Tibial nerve (tissue), 4 donors: ENCODE measurements around the gene SCG2. TPM values are rescaled to one million over a fixed set of nuclear protein-coding genes. Genes with fewer than 3 reads are reported as not detected.

Experiments
- DNase-seq, 2 donors: peaks; one replicate each; pipeline ENCODE4 v3.0.0-alpha.2; 2019; ENCODE audit warnings: low spot score in 2 of 2
- H3K27ac ChIP-seq, 4 donors: fragments of 200-600 bp; sonication (generic) in 3 of 4; one replicate each; pipeline ENCODE4 v1.5.1; 2017 to 2019; ENCODE audit warnings: mild to moderate bottlenecking in 1 of 4
- H3K27me3 ChIP-seq, 2 donors: fragments of 200-600 bp; sonication (generic) in 1 of 2; one replicate each; pipeline versions ENCODE4 v1.5.1 to v1.6.0; 2017 to 2019
- H3K36me3 ChIP-seq, 3 donors: fragments of 200-600 bp; sonication (generic); one replicate each; pipeline ENCODE4 v1.5.1; 2018 to 2019
- H3K4me1 ChIP-seq, 4 donors: fragments of 200-600 bp; sonication (generic) in 3 of 4; one replicate each; pipeline ENCODE4 v1.5.1; 2017 to 2019
- H3K4me3 ChIP-seq, 4 donors: fragments of 200-600 bp; sonication (generic) in 3 of 4; one replicate each; pipeline ENCODE4 v1.5.1; 2017 to 2019; ENCODE audit warnings: mild to moderate bottlenecking in 1 of 4, moderate library complexity in 1 of 4
- H3K9me3 ChIP-seq, 4 donors: fragments of 200-600 bp; sonication (generic) in 3 of 4; one replicate each; pipeline ENCODE4 v1.5.1; 2017 to 2019
- CTCF ChIP-seq, 5 experiments: fragments of 200-600 bp in 3 of 5; fragments of 450-650 bp in 2 of 5; sonication (generic) in 3 of 5; IDR thresholded peaks; one replicate each; pipeline ENCODE4 v1.5.1; 2016 to 2019; ENCODE audit warnings: antibody characterized with exemption in 5 of 5, mild to moderate bottlenecking in 3 of 5, moderate library complexity in 2 of 5
- EP300 ChIP-seq, 2 donors: sonication (generic); formaldehyde crosslinking; IDR thresholded peaks; one replicate each; pipeline ENCODE4 v1.6.1; 2017; ENCODE audit warnings: antibody characterized with exemption in 2 of 2, mild to moderate bottlenecking in 1 of 2
- POLR2A ChIP-seq, 2 donors: fragments of 450-650 bp; IDR thresholded peaks; one replicate each; pipeline ENCODE4 v1.6.1; 2017; ENCODE audit warnings: antibody characterized with exemption in 2 of 2, mild to moderate bottlenecking in 2 of 2, moderate library complexity in 2 of 2
- WGBS, 2 donors: methylation state at CpG; one replicate each; pipeline ENCODE4 v1.1.5; 2018; 5-methylcytosine and 5-hydroxymethylcytosine counted together
- total RNA-seq, 4 donors: library from RNA; depleted of rRNA; stranded (reverse); fragments of >200 nt; gene quantifications; one replicate each; pipeline ENCODE4 v1.1.0, GENCODE V29; 2016

Gene SCG2
- total RNA-seq, 4 donors from 2014 or later = 0.30 to 0.63 TPM; not detected in 2

GRCh38 chr2:223560749-223561435 is 41.3 kb downstream of the SCG2 start:
- WGBS, 2 donors = 59 to 68% methylated on average over 7 of the region's 7 CpGs
- Histone ChIP-seq H3K27ac (no peak overlapping the region), H3K9me3 (no peaks in the 10 kb centered on the region), H3K4me1 (no peaks in the 10 kb centered on the region), H3K4me3 (no peak overlapping the region), H3K27me3 (no peaks in the 10 kb centered on the region), H3K36me3 (no peaks in the 10 kb centered on the region)
- no peak for TF ChIP-seq EP300 (IDR thresholded peaks at IDR 0.05)
- no peak for TF ChIP-seq POLR2A (IDR thresholded peaks at IDR 0.05)
- TF ChIP-seq CTCF (IDR thresholded peaks at IDR 0.05) = no peak
- no peak for DNase-seq

DNA sequence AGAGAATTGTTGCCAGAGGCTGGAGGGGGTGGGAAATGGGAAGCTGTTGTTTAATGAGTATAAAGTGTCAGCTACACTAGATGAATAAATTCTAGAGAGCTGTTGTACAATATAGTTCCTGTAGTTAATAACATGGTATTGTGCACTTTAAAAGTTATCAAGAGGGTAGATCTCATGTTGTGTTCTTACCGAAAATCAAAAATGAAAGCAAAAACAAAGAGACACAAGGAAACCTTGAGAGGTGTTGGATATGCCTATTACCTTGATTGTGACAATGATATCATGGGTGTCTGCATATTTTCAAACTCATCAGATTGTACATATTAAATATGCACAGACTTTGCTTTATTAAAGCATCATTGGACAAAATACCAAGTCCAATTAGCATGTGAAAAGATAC is 43.2 kb downstream of the SCG2 start:
- no peak overlapping the region for H3K4me3 ChIP-seq
- H3K9me3 ChIP-seq = no peaks in the 10 kb centered on the region
- WGBS, 2 donors = 56 to 72% methylated on average over 1 of the region's 1 CpG
- H3K27me3 ChIP-seq = no peaks in the 10 kb centered on the region
- no peaks in the 10 kb centered on the region for H3K4me1 ChIP-seq
- DNase-seq = no peak
- no peak overlapping the region for H3K27ac ChIP-seq
- H3K36me3 ChIP-seq = no peaks in the 10 kb centered on the region
- TF ChIP-seq POLR2A (IDR thresholded peaks at IDR 0.05) (no peak), CTCF (IDR thresholded peaks at IDR 0.05) (no peak), EP300 (IDR thresholded peaks at IDR 0.05) (no peak)

DNA sequence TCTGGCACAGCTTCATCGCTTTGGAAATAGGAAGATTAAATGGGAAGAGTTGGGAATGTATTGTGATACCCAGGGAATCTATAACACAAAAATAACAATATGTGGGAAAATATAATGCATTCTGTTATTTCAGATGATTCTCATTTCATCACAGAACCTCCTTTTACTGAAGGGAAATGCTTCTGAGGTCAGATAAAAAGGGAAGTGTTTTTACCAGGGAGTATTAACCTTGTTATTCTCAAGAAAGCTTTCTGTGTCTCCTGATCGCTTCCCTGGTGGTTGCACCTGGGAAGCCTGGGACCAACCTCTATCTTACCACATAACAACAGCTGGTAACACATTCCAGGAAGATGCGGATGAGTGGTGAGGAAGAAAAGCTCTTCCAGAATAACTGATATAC is 47.2 kb downstream of the SCG2 start:
- Histone ChIP-seq H3K27me3 (no peaks in the 10 kb centered on the region), H3K27ac (no peak overlapping the region), H3K4me1 (no peaks in the 10 kb centered on the region), H3K36me3 (no peaks in the 10 kb centered on the region), H3K9me3 (no peaks in the 10 kb centered on the region), H3K4me3 (no peak overlapping the region)
- TF ChIP-seq EP300 (IDR thresholded peaks at IDR 0.05) (no peak), POLR2A (IDR thresholded peaks at IDR 0.05) (no peak), CTCF (IDR thresholded peaks at IDR 0.05) (no peak)
- 64% methylated on average over 3 of the region's 3 CpGs for WGBS, 2 donors
- no peak for DNase-seq

GRCh38 chr2:223549215-223549614 is 52.9 kb downstream of the SCG2 start:
- no peak for DNase-seq

More at GRCh38 chr2:223549215-223549614, 52.9 kb downstream of the SCG2 start:
- 24 to 30% methylated on average over 8 of the region's 8 CpGs for WGBS, 2 donors
- no peaks in the 10 kb centered on the region for H3K9me3 ChIP-seq
- no peaks in the 10 kb centered on the region for H3K36me3 ChIP-seq
- no peak overlapping the region for H3K4me3 ChIP-seq
- peaks cover 0 to 6% (median 0%) of the 10 kb centered on the region in 4 donors for H3K4me1 ChIP-seq
- TF ChIP-seq POLR2A (IDR thresholded peaks at IDR 0.05) (no peak), CTCF (IDR thresholded peaks at IDR 0.05) (no peak), EP300 (IDR thresholded peaks at IDR 0.05) (no peak)
- no peak overlapping the region for H3K27ac ChIP-seq
- H3K27me3 ChIP-seq = no peaks in the 10 kb centered on the region
